Liver (tissue), 3 donors: ENCODE measurements around the gene CAMSAP1.

Source experiments
- ATF3 ChIP-seq: IDR thresholded peaks from 2 replicates; pipeline ENCODE4 v1.6.1; 2016; ENCODE audit warnings: antibody characterized with exemption
- CTCF ChIP-seq: fragments of 150-350 bp; IDR thresholded peaks from 2 replicates; pipeline ENCODE4 v1.5.1; 2017; ENCODE audit warnings: improper control_type of control experiment, low read depth, low read length; ENCODE audit not compliant: missing input control
- EGR1 ChIP-seq, 2 donors: IDR thresholded peaks; 2 replicates each; pipeline ENCODE4 v1.6.1; 2016 to 2018; ENCODE audit warnings: antibody characterized with exemption in 2 of 2, low read depth in 2 of 2
- FOXA1 ChIP-seq: IDR thresholded peaks from 2 replicates; pipeline ENCODE4 v1.6.1; 2016; ENCODE audit warnings: antibody characterized with exemption
- HNF4A ChIP-seq, 2 donors: conservative IDR thresholded peaks; 2 replicates each; pipeline ENCODE4 v1.6.1; 2016; ENCODE audit warnings: antibody characterized with exemption in 2 of 2, mild to moderate bottlenecking in 2 of 2
- JUND ChIP-seq, 2 donors: IDR thresholded peaks; 2 replicates each; pipeline ENCODE4 v1.6.1; 2016; ENCODE audit warnings: antibody characterized with exemption in 2 of 2
- MAX ChIP-seq: IDR thresholded peaks from 2 replicates; pipeline ENCODE4 v1.6.1; 2016; ENCODE audit warnings: antibody characterized with exemption
- RAD21 ChIP-seq, 2 donors: IDR thresholded peaks; 2 replicates each; pipeline ENCODE4 v1.6.1; 2016; ENCODE audit warnings: antibody characterized with exemption in 2 of 2, mild to moderate bottlenecking in 2 of 2
- REST ChIP-seq: IDR thresholded peaks from 2 replicates; pipeline ENCODE4 v1.6.1; 2016; ENCODE audit warnings: antibody characterized with exemption, mild to moderate bottlenecking
- TAF1 ChIP-seq: conservative IDR thresholded peaks from 2 replicates; pipeline ENCODE4 v1.6.1; 2016; ENCODE audit warnings: antibody characterized with exemption, mild to moderate bottlenecking
- YY1 ChIP-seq: IDR thresholded peaks from 2 replicates; pipeline ENCODE4 v1.6.1; 2016; ENCODE audit warnings: antibody characterized with exemption, mild to moderate bottlenecking
- ZBTB33 ChIP-seq: IDR thresholded peaks from 2 replicates; pipeline ENCODE4 v1.6.1; 2016; ENCODE audit warnings: antibody characterized with exemption
- donor health status: healthy.
- donor health status: healthy.

- TF ChIP-seq CTCF = no peak
- no peak for TF ChIP-seq HNF4A (conservative IDR thresholded peaks at IDR 0.05)
- no peak for TF ChIP-seq YY1
- no peak for TF ChIP-seq MAX
- TF ChIP-seq TAF1 = no peak
- TF ChIP-seq REST = no peak
- no peak for TF ChIP-seq ATF3
- TF ChIP-seq ZBTB33 = no peak
- no peak for TF ChIP-seq RAD21 (IDR thresholded peaks at IDR 0.05)
- TF ChIP-seq EGR1 (IDR thresholded peaks at IDR 0.05; ENCODE audit: low read depth in 2 of 2) = no peak
- TF ChIP-seq FOXA1 = no peak
- no peak for TF ChIP-seq JUND (IDR thresholded peaks at IDR 0.05)
These were observed 81.7 kb downstream of the CAMSAP1 start for GRCh38 chr9:135825435-135826187.
